Measurements from ENCODE around the gene PRR7.

GRCh38 chr5:177474002-177474476 is 27.4 kb downstream of the PRR7 start:
- TF ChIP-seq CTCF (IDR thresholded peaks at IDR 0.05) (no peak), POLR2A (IDR thresholded peaks at IDR 0.05) (no peak)
